Mucosa of descending colon (tissue), 3 donors: Measurements from ENCODE around the gene HLX. TPM values are rescaled to one million over a fixed set of nuclear protein-coding genes. Genes with fewer than 3 reads are reported as not detected.

Source experiments
- ATAC-seq: fragments of 200-7000 bp; cut with Tn5 transposase; one replicate; pipeline ENCODE4 v1.9.1; 2020; ENCODE audit warnings: mild to moderate bottlenecking, moderate library complexity
- DNase-seq, 3 donors: peaks; one replicate each; pipeline ENCODE4 v3.0.0-alpha.2; 2020
- H3K36me3 ChIP-seq: fragments of 200-600 bp; one replicate; pipeline ENCODE4 v1.8.0; 2021; ENCODE audit warnings: low read depth, mild to moderate bottlenecking
- H3K4me1 ChIP-seq: fragments of 200-600 bp; one replicate; pipeline ENCODE4 v1.8.0; 2021; ENCODE audit warnings: low read depth, mild to moderate bottlenecking
- H3K4me3 ChIP-seq: fragments of 200-600 bp; one replicate; pipeline ENCODE4 v1.8.0; 2021; ENCODE audit warnings: mild to moderate bottlenecking
- H3K9me3 ChIP-seq: fragments of 200-600 bp; one replicate; pipeline ENCODE4 v1.8.0; 2021; ENCODE audit warnings: mild to moderate bottlenecking
- intact Hi-C, 2 donors: fragments of 100-400 bp; cut with DNase I in 1 of 2; cut with micrococcal nuclease in 1 of 2; formaldehyde crosslinking; loops; one replicate each; pipeline versions ENCODE4 v1.11.0 to v1.11.1; 2022; cut with DNase I, micrococcal nuclease
- total RNA-seq, 3 donors: library from RNA; stranded (reverse); fragmentation: NEBNext Ultra II Directional in 2 of 3; extraction: Animal tissue kit (Norgen Biotek cat#: 25700) in 2 of 3; gene quantifications; one replicate each; pipeline versions ENCODE4 v1.2.1 to v1.2.4, GENCODE V29; 2021 to 2023
- TF ChIP-seq, protein P1 (sequence below): fragments of 200-600 bp; IDR thresholded peaks from one replicate; pipeline ENCODE4 v1.8.0; 2022; ENCODE audit warnings: antibody characterized with exemption, mild to moderate bottlenecking
- donor health status: DM: no; HTN: no; CAD: no; lungs with moderate emphysema.
- donor health status: DM: no; HTN: no; CAD: no.
- donor health status: DM: no; HTN: yes; CAD: no.

The HLX gene
- total RNA-seq, 3 donors from 2014 or later = 2.6 to 43.4 (median 6.2) TPM

DNA sequence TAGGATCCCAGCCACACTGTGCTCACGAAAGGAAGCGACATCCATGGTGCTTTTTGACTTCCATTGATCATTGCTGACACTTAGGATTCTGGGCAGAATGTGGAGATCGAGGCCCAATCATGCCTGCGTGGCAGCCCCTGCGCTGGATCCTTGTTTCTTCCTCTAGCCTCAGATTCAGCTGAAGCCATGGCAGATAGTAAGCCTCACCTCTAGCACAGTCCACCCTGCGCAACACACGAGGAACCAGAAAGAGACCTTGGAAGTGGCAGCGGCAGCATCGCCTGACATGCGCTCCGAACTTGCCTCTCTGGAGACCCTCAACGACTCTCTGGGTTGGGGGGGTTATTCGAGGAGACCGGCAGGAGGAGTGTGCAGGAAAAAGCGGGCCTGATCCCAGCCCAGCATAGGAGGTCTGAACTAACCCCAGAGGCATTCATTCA is 10.6 kb downstream of the HLX start:
- no peak for ATAC-seq

DNA sequence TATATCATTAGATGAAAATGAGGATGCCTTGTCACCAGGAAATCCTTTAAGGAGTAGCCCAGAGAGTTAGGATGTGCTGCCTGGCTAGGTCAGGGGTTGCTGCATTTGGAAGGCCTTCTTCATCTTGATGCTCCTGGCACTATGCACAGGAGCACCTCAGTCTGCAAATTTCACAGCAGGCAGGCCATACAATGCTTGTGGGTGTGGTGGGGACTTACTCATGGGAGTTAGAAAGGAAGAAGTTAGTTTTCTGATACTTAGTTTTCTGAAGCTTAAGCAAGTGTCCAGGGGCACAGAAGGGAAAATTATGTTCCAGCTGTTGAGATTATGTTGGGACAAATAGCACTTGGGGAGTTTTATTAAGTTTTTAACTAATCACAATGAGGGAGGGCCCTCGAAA is 11.4 kb downstream of the HLX start:
- TF ChIP-seq, protein P1, sequence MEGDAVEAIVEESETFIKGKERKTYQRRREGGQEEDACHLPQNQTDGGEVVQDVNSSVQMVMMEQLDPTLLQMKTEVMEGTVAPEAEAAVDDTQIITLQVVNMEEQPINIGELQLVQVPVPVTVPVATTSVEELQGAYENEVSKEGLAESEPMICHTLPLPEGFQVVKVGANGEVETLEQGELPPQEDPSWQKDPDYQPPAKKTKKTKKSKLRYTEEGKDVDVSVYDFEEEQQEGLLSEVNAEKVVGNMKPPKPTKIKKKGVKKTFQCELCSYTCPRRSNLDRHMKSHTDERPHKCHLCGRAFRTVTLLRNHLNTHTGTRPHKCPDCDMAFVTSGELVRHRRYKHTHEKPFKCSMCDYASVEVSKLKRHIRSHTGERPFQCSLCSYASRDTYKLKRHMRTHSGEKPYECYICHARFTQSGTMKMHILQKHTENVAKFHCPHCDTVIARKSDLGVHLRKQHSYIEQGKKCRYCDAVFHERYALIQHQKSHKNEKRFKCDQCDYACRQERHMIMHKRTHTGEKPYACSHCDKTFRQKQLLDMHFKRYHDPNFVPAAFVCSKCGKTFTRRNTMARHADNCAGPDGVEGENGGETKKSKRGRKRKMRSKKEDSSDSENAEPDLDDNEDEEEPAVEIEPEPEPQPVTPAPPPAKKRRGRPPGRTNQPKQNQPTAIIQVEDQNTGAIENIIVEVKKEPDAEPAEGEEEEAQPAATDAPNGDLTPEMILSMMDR = no peak
- ATAC-seq (no peak), DNase-seq (no peak)
- Histone ChIP-seq H3K36me3 (no peaks in the 10 kb centered on the region), H3K4me1 (no peaks in the 10 kb centered on the region), H3K9me3 (no peaks in the 10 kb centered on the region), H3K4me3 (no peak overlapping the region)
- intact Hi-C loops = no loop called here

More for the DNA sequence above, 10.6 kb downstream of the HLX start:
- TF ChIP-seq, protein P1 = no peak
- Histone ChIP-seq H3K4me3 (no peak overlapping the region), H3K36me3 (no peaks in the 10 kb centered on the region), H3K9me3 (no peaks in the 10 kb centered on the region), H3K4me1 (no peaks in the 10 kb centered on the region)
- intact Hi-C loops = no loop called here
- DNase-seq = no peak

DNA sequence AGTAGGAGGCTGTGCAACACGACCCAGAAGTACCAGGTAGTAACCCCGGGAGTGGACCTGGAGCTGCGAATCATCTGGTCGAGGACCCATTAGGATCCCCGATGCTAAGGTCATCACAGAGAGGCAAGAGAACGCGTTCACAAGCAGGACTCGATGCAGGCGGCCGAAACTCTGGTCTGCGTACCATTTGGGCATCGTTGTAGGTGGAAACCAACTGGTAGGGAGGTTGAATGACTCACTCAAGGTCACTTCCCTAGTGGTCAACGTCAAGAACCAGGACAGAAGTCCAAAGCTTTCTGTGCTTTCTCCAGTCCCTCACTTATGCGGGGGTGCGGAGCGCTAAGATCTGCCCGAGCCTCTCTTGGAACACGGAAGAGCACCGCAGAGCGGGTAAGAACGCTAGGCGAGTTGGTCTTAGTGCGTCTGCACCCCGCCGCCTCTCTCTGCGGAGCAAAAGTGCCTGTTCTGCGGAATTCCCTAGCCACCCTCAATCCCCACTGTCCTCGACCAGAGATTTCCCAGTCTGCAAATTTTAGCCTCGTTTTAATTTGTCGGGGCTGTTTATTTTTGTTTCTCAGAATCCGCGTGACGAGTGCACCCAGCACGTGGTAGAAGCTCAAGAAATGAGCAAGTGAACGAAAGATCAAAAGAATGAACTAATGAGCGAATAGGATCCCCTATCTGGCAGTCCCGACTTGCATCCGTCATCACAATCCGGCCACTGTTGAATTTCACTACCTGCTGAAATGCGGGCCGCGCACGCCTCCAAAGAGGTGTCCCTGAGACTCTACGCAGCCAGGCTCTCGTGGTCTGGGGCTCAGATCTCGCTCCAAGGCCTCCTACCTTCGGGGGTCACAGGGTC is 12.2 kb downstream of the HLX start:
- Histone ChIP-seq H3K36me3 (no peaks in the 10 kb centered on the region), H3K4me1 (no peaks in the 10 kb centered on the region), H3K4me3 (no peak overlapping the region), H3K9me3 (no peaks in the 10 kb centered on the region)
- DNase-seq (no peak), ATAC-seq (no peak)
- TF ChIP-seq, protein P1 = no peak
- intact Hi-C loops = no loop called here

DNA sequence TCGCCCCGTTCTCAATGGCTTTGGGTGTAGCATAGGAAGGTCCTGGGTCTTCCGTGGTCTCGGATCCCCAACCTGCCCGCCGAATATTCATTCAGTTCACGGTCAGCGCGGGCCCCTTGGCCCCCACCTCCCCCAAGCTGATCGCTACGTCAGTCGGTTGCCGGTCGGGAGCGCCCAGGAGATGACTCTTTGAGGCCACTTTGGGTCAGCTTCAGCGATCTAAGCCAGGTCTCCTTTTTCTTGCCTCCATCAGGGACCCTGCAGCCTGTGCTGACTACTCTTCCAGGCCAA is 12.8 kb downstream of the HLX start:
- TF ChIP-seq, protein P1 = no peak
- intact Hi-C loops = no loop called here
- Histone ChIP-seq H3K4me1 (no peaks in the 10 kb centered on the region), H3K36me3 (no peaks in the 10 kb centered on the region), H3K4me3 (no peak overlapping the region), H3K9me3 (no peaks in the 10 kb centered on the region)
- ATAC-seq = no peak
- no peak for DNase-seq

DNA sequence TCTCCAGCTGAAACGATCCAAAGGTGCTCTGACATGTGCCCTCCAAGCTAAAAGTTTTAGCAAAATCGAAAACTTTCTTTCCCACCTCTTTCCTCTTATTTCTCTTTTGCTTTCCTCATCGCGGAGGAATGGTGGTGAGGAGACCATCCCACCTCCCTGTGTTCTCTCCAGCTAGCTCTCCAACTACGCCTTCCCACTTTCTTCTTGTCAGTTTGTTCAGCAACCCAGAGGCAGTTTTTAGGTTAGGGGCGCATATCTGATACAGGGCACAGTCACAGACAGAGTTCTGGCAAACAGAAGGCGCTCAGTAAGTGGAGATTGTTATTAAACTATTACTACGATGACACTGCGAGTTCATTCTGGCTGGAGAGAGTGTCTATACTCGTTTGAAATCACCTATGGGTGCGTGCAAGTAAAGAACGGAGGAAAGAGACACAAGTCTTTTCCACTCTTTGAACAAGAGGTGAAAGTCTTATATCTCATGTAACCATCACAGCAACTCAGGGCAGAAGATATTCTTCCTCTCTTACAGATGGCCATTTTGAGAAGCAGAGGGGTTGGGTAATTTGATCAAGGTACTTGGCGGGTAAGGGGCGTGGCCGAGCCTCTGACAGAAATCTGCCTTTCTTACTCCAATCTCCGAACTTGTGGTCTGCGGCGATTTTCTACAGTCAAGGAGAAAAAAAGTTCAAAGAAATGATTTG is 13.9 kb downstream of the HLX start:
- DNase-seq = no peak
- TF ChIP-seq, protein P1 = no peak
- Histone ChIP-seq H3K4me3 (no peak overlapping the region), H3K36me3 (no peaks in the 10 kb centered on the region), H3K9me3 (no peaks in the 10 kb centered on the region), H3K4me1 (no peaks in the 10 kb centered on the region)
- intact Hi-C loops = no loop called here
- ATAC-seq = no peak
